Measurements from ENCODE around the gene CATSPERZ. TPM values are rescaled to one million over a fixed set of nuclear protein-coding genes. Genes with fewer than 3 reads are reported as not detected.

The CATSPERZ gene
- total and polyA plus RNA-seq, 2 of the 13 experiments (the other 11 are each of a cell fraction or from before 2014, with no cell fraction given): 0.22 to 0.48 TPM

GRCh38 chr11:64284048-64284961 is 15.9 kb upstream of the CATSPERZ start, which contains the start of gene BAD (continued):
- TF ChIP-seq HES4 (CRISPR knock-in tag; IDR thresholded peaks at IDR 0.05; ENCODE audit: borderline replicate concordance) (no peak), ZNF205 (CRISPR knock-in tag; IDR thresholded peaks at IDR 0.05) (no peak), GLMP (CRISPR knock-in tag; IDR thresholded peaks at IDR 0.05; ENCODE audit: borderline replicate concordance) (no peak), HDAC6 (IDR thresholded peaks at IDR 0.05; ENCODE audit: low read depth, low read length) (no peak), ZNF674 (CRISPR knock-in tag; IDR thresholded peaks at IDR 0.05; ENCODE audit: low read depth) (no peak), ZNF83 (CRISPR knock-in tag; IDR thresholded peaks at IDR 0.05; ENCODE audit: borderline replicate concordance) (no peak), FOXK2 (IDR thresholded peaks at IDR 0.05) (no peak), NCOR1 (IDR thresholded peaks at IDR 0.05; ENCODE audit: borderline replicate concordance, low read length) (no peak), EHMT2 (IDR thresholded peaks at IDR 0.05; ENCODE audit: borderline replicate concordance, low read depth, low read length) (no peak), IKZF4 (CRISPR knock-in tag; IDR thresholded peaks at IDR 0.05; ENCODE audit: borderline replicate concordance, low read depth, not compliant biosample characterization) (no peak), GPN1 (CRISPR knock-in tag; IDR thresholded peaks at IDR 0.05; ENCODE audit: borderline replicate concordance) (no peak), TMF1 (CRISPR knock-in tag; IDR thresholded peaks at IDR 0.05; ENCODE audit: low read depth) (no peak), CENPT (CRISPR knock-in tag; IDR thresholded peaks at IDR 0.05; ENCODE audit: low read depth) (no peak), ZHX1 (CRISPR knock-in tag; IDR thresholded peaks at IDR 0.05; ENCODE audit: low read depth) (no peak), TCF7 (IDR thresholded peaks at IDR 0.05; ENCODE audit: low read depth) (no peak), NR1H2 (CRISPR knock-in tag; IDR thresholded peaks at IDR 0.05; ENCODE audit: borderline replicate concordance, low read depth) (no peak), THYN1 (CRISPR knock-in tag; IDR thresholded peaks at IDR 0.05; ENCODE audit: borderline replicate concordance, low read depth) (no peak)
- TF ChIP-seq, protein P1, sequence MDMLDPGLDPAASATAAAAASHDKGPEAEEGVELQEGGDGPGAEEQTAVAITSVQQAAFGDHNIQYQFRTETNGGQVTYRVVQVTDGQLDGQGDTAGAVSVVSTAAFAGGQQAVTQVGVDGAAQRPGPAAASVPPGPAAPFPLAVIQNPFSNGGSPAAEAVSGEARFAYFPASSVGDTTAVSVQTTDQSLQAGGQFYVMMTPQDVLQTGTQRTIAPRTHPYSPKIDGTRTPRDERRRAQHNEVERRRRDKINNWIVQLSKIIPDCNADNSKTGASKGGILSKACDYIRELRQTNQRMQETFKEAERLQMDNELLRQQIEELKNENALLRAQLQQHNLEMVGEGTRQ (IDR thresholded peaks at IDR 0.05; ENCODE audit: low read depth, low read length): no peak
- TF ChIP-seq, protein P1 (CRISPR knock-in tag; IDR thresholded peaks at IDR 0.05; ENCODE audit: borderline replicate concordance): no peak
- TF ChIP-seq, protein P2, sequence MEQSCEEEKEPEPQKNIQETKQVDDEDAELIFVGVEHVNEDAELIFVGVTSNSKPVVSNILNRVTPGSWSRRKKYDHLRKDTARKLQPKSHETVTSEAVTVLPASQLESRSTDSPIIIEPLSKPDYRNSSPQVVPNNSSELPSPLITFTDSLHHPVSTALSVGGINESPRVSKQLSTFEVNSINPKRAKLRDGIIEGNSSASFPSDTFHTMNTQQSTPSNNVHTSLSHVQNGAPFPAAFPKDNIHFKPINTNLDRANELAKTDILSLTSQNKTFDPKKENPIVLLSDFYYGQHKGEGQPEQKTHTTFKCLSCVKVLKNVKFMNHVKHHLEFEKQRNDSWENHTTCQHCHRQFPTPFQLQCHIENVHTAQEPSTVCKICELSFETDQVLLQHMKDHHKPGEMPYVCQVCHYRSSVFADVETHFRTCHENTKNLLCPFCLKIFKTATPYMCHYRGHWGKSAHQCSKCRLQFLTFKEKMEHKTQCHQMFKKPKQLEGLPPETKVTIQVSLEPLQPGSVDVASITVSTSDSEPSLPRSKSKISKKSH (CRISPR knock-in tag; IDR thresholded peaks at IDR 0.05; ENCODE audit: borderline replicate concordance): no peak

All from HepG2 (cell line).